A673 (cell line): ENCODE measurements around the gene OR5V1. TPM values are rescaled to one million over a fixed set of nuclear protein-coding genes. Genes with fewer than 3 reads are reported as not detected.
"Not testable (repeated sequence)": the region's sequence is repeated elsewhere in the genome, so short reads cannot be mapped to it uniquely, and the experiment has no call there.

Source experiments
- BruUV-seq: library from RNA; stranded (reverse); fragments of 400-500 nt; replicated peaks from 2 replicates; lab custom pipeline; 2021; lab: Mats Ljungman, UMichigan
- CTCF ChIA-PET: fragments of 300-600 bp; sonication (Branson Sonifier 250); formaldehyde crosslinking; loops from one replicate; lab custom pipeline; 2022; ENCODE audit warnings: antibody characterized with exemption; lab: Charles Lee
- POLR2A ChIA-PET: fragments of 300-600 bp; sonication (Branson Sonifier 250); formaldehyde crosslinking; loops from one replicate; lab custom pipeline; 2022; ENCODE audit warnings: antibody characterized with exemption; ENCODE audit not compliant: low non-redundant PET; lab: Charles Lee
- DNase-seq: peaks from one replicate; pipeline ENCODE4 v3.0.0-alpha.2; 2015; ENCODE audit warnings: low spot score
- H3K27ac ChIP-seq: fragments of 200-600 bp; sonication (generic); 2 replicates; pipeline ENCODE4 v1.5.1; 2016; ENCODE audit warnings: mixed run types, low read depth, mild to moderate bottlenecking, mixed read lengths, antibody characterized with exemption, low read length; ENCODE audit not compliant: poor library complexity, severe bottlenecking
- H3K27me3 ChIP-seq: fragments of 200-600 bp; sonication (generic); replicated peaks from 2 replicates; pipeline ENCODE4 v1.6.1; 2017; ENCODE audit warnings: mixed run types, low read depth, mild to moderate bottlenecking, mixed read lengths, antibody characterized with exemption, low read length; ENCODE audit not compliant: insufficient read depth, poor library complexity
- H3K36me3 ChIP-seq: fragments of 200-600 bp; sonication (generic); 2 replicates; pipeline ENCODE4 v1.6.1; 2016; ENCODE audit warnings: mixed run types, mild to moderate bottlenecking, mixed read lengths, antibody characterized with exemption, low read length; ENCODE audit not compliant: insufficient read depth, poor library complexity, severe bottlenecking
- H3K4me1 ChIP-seq: fragments of 200-600 bp; sonication (generic); 2 replicates; pipeline ENCODE4 v1.6.1; 2017; ENCODE audit warnings: mixed run types, mild to moderate bottlenecking, mixed read lengths, antibody characterized with exemption, low read length; ENCODE audit not compliant: insufficient read depth, poor library complexity, severe bottlenecking
- H3K4me3 ChIP-seq: fragments of 200-600 bp; sonication (generic); 2 replicates; pipeline ENCODE4 v1.5.1; 2016; ENCODE audit warnings: low read depth, mixed run types, mild to moderate bottlenecking, mixed read lengths, low read length; ENCODE audit not compliant: poor library complexity, severe bottlenecking
- H3K9me3 ChIP-seq: fragments of 200-600 bp; sonication (generic); 2 replicates; pipeline ENCODE4 v1.6.1; 2016; ENCODE audit warnings: mixed run types, low read depth, mild to moderate bottlenecking, mixed read lengths, antibody characterized with exemption, low read length; ENCODE audit not compliant: poor library complexity, severe bottlenecking
- CTCF ChIP-seq: fragments of 300-800, 200-600 bp; sonication (generic); conservative IDR thresholded peaks from 2 replicates; pipeline ENCODE4 v1.5.1; 2017; ENCODE audit warnings: low read depth, mild to moderate bottlenecking, antibody characterized with exemption, low read length, moderate library complexity, mixed read lengths
- EZH2 ChIP-seq: fragments of 200-600 bp; sonication (generic); IDR thresholded peaks from 2 replicates; pipeline ENCODE4 v1.6.1; 2017; ENCODE audit warnings: borderline replicate concordance, low read depth, mild to moderate bottlenecking, mixed read lengths, antibody characterized with exemption, low read length; ENCODE audit not compliant: poor library complexity, severe bottlenecking
- intact Hi-C: fragments of 100-400 bp; cut with micrococcal nuclease; formaldehyde crosslinking; loops from one replicate; pipeline ENCODE4 v1.10.0; 2022; ENCODE audit not compliant: unreplicated experiment
- total RNA-seq: library from RNA; stranded (reverse); gene quantifications from 2 replicates; pipeline ENCODE4 v1.2.3, GENCODE V29; 2021

OR5V1 gene
- total RNA-seq, 1 experiment from 2014 or later: not detected

- BruUV-seq: no TSS peak
- Histone ChIP-seq H3K9me3 (no peaks in the 10 kb centered on the region), H3K4me3 (no peak overlapping the region), H3K27me3 (peaks cover 9% of the 10 kb centered on the region), H3K36me3 (no peaks in the 10 kb centered on the region), H3K27ac (no peak overlapping the region), H3K4me1 (no peaks in the 10 kb centered on the region)
- ChIA-PET CTCF (no interaction called here), POLR2A (no interaction called here)
- DNase-seq: no peak
- TF ChIP-seq CTCF (no peak), EZH2 (no peak)
- intact Hi-C loops: no loop called here
Measured at GRCh38 chr6:29332676-29333075, 36.0 kb downstream of the OR5V1 start.

DNA sequence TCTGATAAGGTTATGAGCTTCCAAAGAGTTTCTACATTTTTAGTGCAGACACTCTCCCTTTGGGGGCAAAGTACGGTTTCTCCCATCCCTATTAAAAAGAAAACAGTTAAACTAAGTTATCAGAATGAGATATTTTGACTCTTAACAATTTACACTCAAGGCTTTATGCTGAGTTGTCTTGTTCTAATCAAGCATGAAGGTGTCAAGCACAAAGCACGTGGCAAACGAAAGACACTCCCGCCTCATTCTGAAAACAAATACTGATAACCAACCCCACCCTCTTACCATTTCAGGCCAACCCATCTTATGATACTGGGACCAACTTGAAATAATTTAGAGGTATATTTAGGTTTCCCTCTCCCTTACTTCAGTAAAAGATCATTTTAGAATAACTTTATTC is 42.9 kb downstream of the OR5V1 start:
- H3K27ac ChIP-seq: no peak overlapping the region
- no peaks in the 10 kb centered on the region for H3K36me3 ChIP-seq
- DNase-seq: no peak
- BruUV-seq: no TSS peak
- TF ChIP-seq CTCF (no peak), EZH2 (no peak)
- no peaks in the 10 kb centered on the region for H3K9me3 ChIP-seq
- no peaks in the 10 kb centered on the region for H3K4me1 ChIP-seq
- intact Hi-C loops: no loop called here
- CTCF ChIA-PET: no interaction called here
- H3K4me3 ChIP-seq: no peak overlapping the region
- POLR2A ChIA-PET: no interaction called here
- peaks cover 10% of the 10 kb centered on the region for H3K27me3 ChIP-seq

GRCh38 chr6:29323332-29323731 is 45.3 kb downstream of the OR5V1 start:
- H3K4me1 ChIP-seq, DNase-seq, intact Hi-C loops, H3K36me3 ChIP-seq, BruUV-seq, H3K27me3 ChIP-seq, H3K9me3 ChIP-seq, POLR2A ChIA-PET, H3K4me3 ChIP-seq, CTCF ChIA-PET, H3K27ac ChIP-seq: not testable (repeated sequence)

DNA sequence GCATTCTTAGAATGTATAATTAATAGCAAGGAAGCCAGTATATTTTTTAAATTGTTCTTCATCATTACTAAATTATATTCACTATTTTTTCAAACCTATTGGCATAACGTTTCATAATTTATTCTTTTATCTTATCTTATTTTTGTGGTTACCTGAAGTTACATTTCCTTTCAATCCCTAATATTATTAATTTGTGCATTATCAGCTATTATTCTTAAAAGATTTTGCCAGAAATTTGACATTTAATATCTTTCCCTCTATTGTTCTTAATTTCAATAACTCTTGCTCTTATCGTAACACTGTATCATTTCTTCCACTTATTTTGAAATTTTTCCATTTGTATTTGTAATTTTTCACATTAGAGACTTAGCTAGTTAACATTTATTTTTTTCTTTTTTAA is 48.7 kb downstream of the OR5V1 start:
- Histone ChIP-seq H3K36me3 (no peaks in the 10 kb centered on the region), H3K27ac (no peak overlapping the region), H3K4me3 (no peak overlapping the region), H3K27me3 (peaks cover 17% of the 10 kb centered on the region), H3K9me3 (no peaks in the 10 kb centered on the region), H3K4me1 (no peaks in the 10 kb centered on the region)
- no TSS peak for BruUV-seq
- DNase-seq: no peak
- ChIA-PET POLR2A (no interaction called here), CTCF (interaction anchor here (0.7 kb wide), 1 partner anchor 138 kb away, joined by 3 read pairs; no protein-coding TSS in a partner anchor)
- no peak for TF ChIP-seq EZH2
- no peak for TF ChIP-seq CTCF
- intact Hi-C loops: no loop called here
